Measurements from ENCODE around the gene MRPL49. TPM values are rescaled to one million over a fixed set of nuclear protein-coding genes. Genes with fewer than 3 reads are reported as not detected.

The MRPL49 gene
- total and polyA plus RNA-seq, 9 of the 15 experiments (the other 6 are each of a cell fraction or from before 2014, with no cell fraction given) = 74.3 to 132 (median 91.2) TPM

- TF ChIP-seq ZNF592 (IDR thresholded peaks at IDR 0.05) (no peak), ZNF639 (CRISPR knock-in tag; conservative IDR thresholded peaks at IDR 0.05 in 1 of 2, IDR thresholded peaks at IDR 0.05 in 1 of 2) (peak in 1 of 2 experiments; percentile 97; a peak in 2 of 4 replicates), ZNF124 (CRISPR knock-in tag; IDR thresholded peaks at IDR 0.05) (no peak), ZNF717 (CRISPR knock-in tag; IDR thresholded peaks at IDR 0.05) (peak; percentile 80; the same call in 1 of the 2 replicates), ARID4B (CRISPR knock-in tag; IDR thresholded peaks at IDR 0.05) (peak; percentile 97), ZNF655 (CRISPR knock-in tag; IDR thresholded peaks at IDR 0.05) (no peak), NFATC3 (IDR thresholded peaks at IDR 0.05) (no peak), CBX5 (IDR thresholded peaks at IDR 0.05; ENCODE audit: borderline replicate concordance, low read depth) (no peak), CHD2 (IDR thresholded peaks at IDR 0.05; ENCODE audit: low read depth, low read length) (no peak), NR3C1 (CRISPR knock-in tag; IDR thresholded peaks at IDR 0.05) (peak; percentile 85), E2F5 (CRISPR knock-in tag; IDR thresholded peaks at IDR 0.05) (no peak), ZKSCAN3 (CRISPR knock-in tag; IDR thresholded peaks at IDR 0.05) (no peak), MED1 (CRISPR knock-in tag; IDR thresholded peaks at IDR 0.05; ENCODE audit: borderline replicate concordance) (no peak)
Observed at GRCh38 chr11:65134240-65134951, 12.3 kb downstream of the MRPL49 start, which contains the start of gene SYVN1 (continued).
